H1 (cell line): ENCODE data around the gene DARS1. TPM values are rescaled to one million over a fixed set of nuclear protein-coding genes. Genes with fewer than 3 reads are reported as not detected.

Source experiments
- BRCA1 ChIP-seq: IDR thresholded peaks from 2 replicates; pipeline ENCODE4 v1.6.1; 2012; ENCODE audit warnings: low read depth, low read length, improper control_type of control experiment
- PHF8 ChIP-seq: fragments of 200-600 bp; sonication (generic); conservative IDR thresholded peaks from 2 replicates; pipeline ENCODE4 v1.7.1; 2012; ENCODE audit warnings: low read depth, mild to moderate bottlenecking, inconsistent platforms, low read length, moderate library complexity
- POLR2A ChIP-seq, 2 experiments: IDR thresholded peaks; 1 replicate in 1 of 2; 2 replicates in 1 of 2; pipeline ENCODE4 v1.6.1; 2011; ENCODE audit warnings: low read depth in 2 of 2, low read length in 2 of 2, mild to moderate bottlenecking in 2 of 2; ENCODE audit errors: control extremely low read depth in 1 of 2
- YY1 ChIP-seq: IDR thresholded peaks from 2 replicates; pipeline ENCODE4 v1.6.1; 2011; ENCODE audit warnings: low read depth, mild to moderate bottlenecking, low read length
- polyA plus RNA-seq, 7 experiments: library from polyadenylated mRNA; depleted of rRNA in 3 of 7; stranded (reverse) in 5 of 7; unstranded in 2 of 7; fragments of >200 nt in 5 of 7; fragments of 200-250 nt in 2 of 7; gene quantifications; 1 replicate in 5 of 7; 2 replicates in 1 of 7; 4 replicates in 1 of 7; pipeline versions ENCODE4 v1.2.1 to v1.2.3, GENCODE V29; 2011 to 2013; ENCODE audit warnings: missing spikeins in 2 of 7, mixed read lengths in 2 of 7
- total RNA-seq: library from RNA; stranded (reverse); fragmentation: NEBNext Ultra II Directional; extraction: Animal tissue kit (Norgen Biotek cat#: 25700); gene quantifications from 2 replicates; pipeline ENCODE4 v1.2.1, GENCODE V29; 2021

Gene DARS1
- total and polyA plus RNA-seq, 2 of the 8 experiments (the other 6 are each of a cell fraction or from before 2014, with no cell fraction given), result 61.7 to 85.9 TPM

DNA sequence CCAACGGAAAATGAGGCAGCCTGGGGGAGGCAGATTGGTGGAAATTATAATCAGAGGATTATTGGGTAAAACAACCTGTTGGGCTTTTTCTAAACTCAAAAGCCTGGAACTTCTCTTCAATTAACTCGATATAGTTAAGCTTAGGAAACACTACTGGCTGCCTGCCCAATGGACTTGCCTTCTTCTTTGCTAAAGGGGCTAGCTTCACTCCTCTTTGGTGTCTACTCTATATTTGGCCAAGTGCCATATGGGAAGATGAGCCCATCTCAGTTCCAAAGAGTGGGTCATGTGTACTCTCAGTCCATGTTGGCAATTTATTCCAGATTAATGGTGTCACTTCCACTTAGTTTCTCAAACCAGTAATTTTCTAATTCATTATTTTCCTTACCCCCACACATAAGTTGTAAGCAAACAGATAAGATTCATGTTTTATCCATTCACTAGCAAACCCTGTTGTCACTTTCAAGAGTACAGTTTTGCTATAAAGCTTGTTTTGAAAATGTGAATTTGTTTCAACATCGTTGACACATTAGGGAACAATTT is 34.3 kb downstream of the DARS1 start (continued):
- no peak for TF ChIP-seq POLR2A (IDR thresholded peaks at IDR 0.05; ENCODE audit: control extremely low read depth in 1 of 2, low read depth in 2 of 2, low read length in 2 of 2)
- TF ChIP-seq PHF8, result no peak
- no peak for TF ChIP-seq YY1
- no peak for TF ChIP-seq BRCA1
